HG02981 (cell line): ENCODE measurements around the gene SEPTIN5.

Experiments used
- ATAC-seq: cut with Tn5 transposase; IDR thresholded peaks from one replicate; pipeline ENCODE4 v1.9.1; 2021; ENCODE audit warnings: mild to moderate bottlenecking, moderate library complexity; ENCODE audit not compliant: unreplicated experiment

SEPTIN5 gene

GRCh38 chr22:19760058-19760950, 46.0 kb downstream of the SEPTIN5 start, which contains the start of gene TBX1:
Gene TBX1, plus strand, starts transcription at chr22:19760778. Its CDS starts 66 bp downstream, at chr22:19760844.
- no peak for ATAC-seq

GRCh38 chr22:19760951-19761724, 46.8 kb downstream of the SEPTIN5 start:
- ATAC-seq: no peak

- ATAC-seq: no peak
Observed at GRCh38 chr22:19761725-19762567, 47.6 kb downstream of the SEPTIN5 start.

DNA sequence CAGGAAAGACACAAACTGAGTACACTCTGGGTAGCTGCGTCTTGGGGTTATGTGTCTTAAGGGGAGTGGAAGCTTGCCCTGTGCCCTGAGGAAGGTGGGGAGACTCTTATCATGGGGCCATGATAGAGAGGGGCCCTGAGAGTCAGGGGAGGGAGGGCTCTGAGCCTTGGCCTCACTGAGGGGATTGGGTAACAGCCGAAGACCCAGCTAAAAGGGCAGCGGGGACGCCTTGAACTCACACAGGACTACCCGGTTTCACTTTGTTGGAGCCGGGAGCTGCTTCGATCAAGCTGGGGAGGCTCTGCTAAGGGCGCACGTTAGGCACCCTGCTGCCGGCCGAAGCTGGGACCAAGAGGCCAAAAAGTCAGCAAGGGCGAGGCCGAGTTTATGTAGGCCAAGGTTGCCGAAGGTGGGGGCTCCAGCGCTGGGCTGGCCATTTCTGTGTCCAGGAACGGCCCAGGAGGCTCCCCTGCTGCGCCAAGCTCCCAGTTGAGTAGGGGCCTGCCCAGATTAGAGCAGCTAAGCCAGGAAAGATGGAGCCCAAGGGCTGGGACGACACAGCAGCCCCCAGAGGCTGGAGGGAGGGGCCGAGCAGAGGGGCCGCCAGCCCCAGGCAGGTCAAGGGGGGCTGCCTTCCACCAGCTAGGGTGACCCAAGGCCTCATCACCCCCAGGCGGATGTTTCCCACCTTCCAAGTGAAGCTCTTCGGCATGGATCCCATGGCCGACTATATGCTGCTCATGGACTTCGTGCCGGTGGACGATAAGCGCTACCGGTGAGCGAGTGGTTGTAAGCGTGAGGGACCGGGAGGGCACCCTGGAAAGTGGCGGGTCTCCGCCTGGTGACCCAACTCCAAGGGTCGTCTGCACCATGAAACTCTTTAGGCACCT, 48.5 kb downstream of the SEPTIN5 start:
- no peak for ATAC-seq

DNA sequence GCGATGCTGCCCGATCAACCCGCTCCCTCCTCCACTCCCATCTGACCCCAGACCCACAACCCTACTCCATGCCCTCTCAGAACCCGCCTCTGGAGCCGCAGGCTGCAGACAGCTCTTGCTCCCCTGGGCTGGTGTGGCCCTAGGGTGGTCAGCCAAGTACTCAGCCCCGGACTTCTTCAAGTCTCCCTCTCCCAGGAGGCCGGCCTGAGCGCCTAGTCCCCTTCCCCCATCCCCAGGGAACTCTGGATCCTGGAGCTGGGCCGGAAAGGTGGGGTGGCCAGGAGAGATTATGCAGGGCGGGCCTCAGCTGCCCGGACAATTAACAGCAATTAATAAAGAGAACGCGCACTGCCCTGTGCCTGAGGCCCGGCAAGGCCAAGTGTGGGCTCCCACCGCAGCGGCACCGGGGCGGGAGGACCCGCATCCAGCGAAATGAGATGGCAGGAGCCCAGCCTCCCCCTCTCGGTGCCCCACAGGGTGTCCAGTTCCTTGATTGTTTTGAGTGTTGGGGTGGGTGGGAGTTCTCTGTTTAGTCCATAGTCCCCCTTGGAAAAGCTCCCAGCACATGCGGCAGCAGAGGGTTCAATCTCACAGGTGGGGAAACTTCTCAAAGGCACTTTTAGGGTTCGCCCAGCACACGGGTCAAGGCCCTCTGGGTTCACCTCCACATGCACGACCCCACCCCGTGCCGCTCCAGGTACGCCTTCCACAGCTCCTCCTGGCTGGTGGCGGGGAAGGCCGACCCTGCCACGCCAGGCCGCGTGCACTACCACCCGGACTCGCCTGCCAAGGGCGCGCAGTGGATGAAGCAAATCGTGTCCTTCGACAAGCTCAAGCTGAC, 49.4 kb downstream of the SEPTIN5 start:
- ATAC-seq: no peak

GRCh38 chr22:19764299-19764593, 49.9 kb downstream of the SEPTIN5 start:
- no peak for ATAC-seq

DNA sequence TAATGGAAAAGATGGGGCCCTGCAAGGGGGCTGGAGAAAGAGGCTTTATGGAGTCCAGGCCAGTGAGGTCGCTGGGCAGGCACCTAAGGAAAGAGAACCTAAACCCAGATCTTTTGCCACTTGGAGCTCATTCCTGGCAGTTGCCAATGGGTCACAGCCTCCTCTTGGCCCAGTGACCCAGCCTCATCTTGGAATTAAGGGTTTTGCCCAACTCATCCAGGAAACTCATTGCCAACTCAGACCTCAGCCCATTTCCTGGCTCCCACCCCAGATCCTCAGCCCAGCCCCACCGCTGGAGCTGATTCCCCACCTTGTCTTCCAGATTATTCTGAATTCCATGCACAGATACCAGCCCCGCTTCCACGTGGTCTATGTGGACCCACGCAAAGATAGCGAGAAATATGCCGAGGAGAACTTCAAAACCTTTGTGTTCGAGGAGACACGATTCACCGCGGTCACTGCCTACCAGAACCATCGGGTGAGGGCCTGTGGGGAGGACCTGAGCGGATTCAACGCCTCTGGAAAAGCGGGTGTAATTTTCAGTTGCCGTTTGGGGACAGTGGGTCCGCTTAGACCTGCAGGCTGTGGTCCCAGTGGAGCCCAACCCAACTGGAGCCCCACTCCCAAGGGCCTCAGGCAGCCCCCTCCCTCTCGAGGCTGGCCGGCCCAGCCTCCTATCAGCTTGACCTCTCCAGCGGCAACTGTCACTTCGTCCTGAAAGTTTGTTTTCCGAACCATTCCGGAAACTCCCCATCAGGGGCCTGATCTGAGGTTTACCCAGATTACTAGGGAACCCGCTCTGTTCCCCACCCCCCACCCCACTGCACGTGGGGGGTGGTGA, 50.6 kb downstream of the SEPTIN5 start:
- no peak for ATAC-seq

GRCh38 chr22:19765477-19766239, 51.4 kb downstream of the SEPTIN5 start:
- no peak for ATAC-seq

DNA sequence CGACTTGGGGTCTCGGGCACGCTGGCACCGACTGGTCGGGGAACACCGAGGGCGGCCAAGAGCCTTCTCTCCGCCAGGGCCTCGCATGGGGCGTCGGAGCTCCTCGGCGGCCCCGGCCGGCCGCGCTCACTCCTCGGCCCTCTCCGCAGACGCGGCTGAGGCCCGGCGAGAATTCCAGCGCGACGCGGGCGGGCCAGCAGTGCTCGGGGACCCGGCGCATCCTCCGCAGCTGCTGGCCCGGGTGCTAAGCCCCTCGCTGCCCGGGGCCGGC, 51.9 kb downstream of the SEPTIN5 start:
- ATAC-seq: no peak

GRCh38 chr22:19766511-19767426, 52.5 kb downstream of the SEPTIN5 start:
- no peak for ATAC-seq

DNA sequence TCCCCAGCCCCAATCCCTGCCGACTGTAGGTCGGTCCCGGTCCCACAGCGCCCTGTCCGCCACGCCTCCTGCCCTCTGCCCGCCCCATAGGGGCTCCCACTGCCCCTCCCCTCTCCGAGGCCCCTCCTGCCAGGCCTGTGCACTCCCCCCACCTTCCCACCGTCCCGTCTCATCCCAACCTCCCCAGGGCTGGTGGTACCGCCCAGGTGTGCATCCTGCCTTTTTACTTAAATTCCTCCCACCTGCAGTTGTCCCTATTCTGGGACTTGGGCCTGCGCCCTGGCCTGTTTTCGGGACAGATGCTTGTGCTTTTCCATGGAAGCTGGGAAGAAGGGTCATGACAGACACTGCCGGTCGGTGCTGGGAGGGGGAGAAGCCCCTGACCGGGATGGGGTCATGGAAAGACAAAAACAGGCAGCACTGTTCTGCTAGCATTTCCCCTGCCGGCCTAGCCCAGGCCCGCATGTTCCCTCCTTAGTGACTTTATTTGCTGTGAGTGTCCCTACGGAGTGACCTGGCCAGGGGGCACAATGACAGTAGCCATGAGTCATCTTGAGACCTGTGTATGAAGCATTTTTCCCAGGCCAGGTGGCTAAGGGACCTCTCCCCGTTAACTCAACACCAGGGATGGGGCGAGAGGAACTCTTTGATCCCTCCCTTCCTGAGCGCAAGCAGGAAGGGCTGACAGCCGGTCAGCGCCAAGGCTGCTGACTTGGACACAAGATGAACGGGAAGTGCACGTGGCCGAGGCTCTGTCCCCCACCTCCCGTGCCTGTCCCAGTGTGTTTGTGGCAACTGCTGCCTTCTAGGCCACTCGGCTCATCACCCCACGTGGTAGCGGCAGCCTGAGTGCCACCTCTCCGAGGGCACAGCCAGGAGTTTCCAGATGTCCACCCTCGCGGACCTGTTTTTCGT, 53.4 kb downstream of the SEPTIN5 start:
- no peak for ATAC-seq

GRCh38 chr22:19769393-19769715, 55.1 kb downstream of the SEPTIN5 start:
- ATAC-seq: no peak

GRCh38 chr22:19770349-19771220, 56.3 kb downstream of the SEPTIN5 start:
- no peak for ATAC-seq

DNA sequence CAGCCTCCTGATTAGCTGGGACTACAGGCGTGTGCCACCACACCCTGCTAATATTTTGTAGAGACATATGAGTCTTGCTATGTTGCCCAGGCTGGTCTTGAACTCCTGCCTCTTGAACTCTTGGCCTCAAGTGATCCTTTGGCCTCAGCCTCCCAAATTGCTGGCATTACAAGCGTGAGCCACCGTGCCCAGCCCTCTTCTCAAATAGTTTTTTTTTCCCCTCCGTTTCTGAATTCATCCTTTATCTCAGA, 58.0 kb downstream of the SEPTIN5 start:
- no peak for ATAC-seq
